Left renal pelvis (tissue), 4 donors: ENCODE measurements around the gene TOE1. TPM values are rescaled to one million over a fixed set of nuclear protein-coding genes. Genes with fewer than 3 reads are reported as not detected.
A peak's percentile ranks its signal among the peaks of the same experiment; 100 is the strongest.
"Not testable (repeated sequence)": the region's sequence is repeated elsewhere in the genome, so short reads cannot be mapped to it uniquely, and the experiment has no call there.

Source experiments
- DNase-seq, 4 donors: peaks; one replicate each; pipeline ENCODE4 v3.0.0-alpha.2; 2013; ENCODE audit warnings: low read depth in 4 of 4, low spot score in 3 of 4
- polyA plus RNA-seq, 4 donors: library from polyadenylated mRNA; unstranded; fragments of 120-200 nt; gene quantifications; one replicate each; pipeline ENCODE4 v1.2.1, GENCODE V29; 2013; ENCODE audit not compliant: insufficient read length in 4 of 4

Gene TOE1
- 10 to 100 TPM; 10.7 to 15.8 (median 14.0) TPM for polyA plus RNA-seq

GRCh38 chr1:45339789-45340558 is at the start of gene TOE1, which contains the start of gene MUTYH:
TSS of gene TOE1 (plus strand) at chr1:45340170. CDS start at chr1:45340253, 83 bp downstream.
TSS of gene MUTYH (minus strand) at chr1:45340440. CDS start at chr1:45334505, 5,935 bp downstream.
- DNase-seq: peak; percentile 73 to 77 (median 76)

DNA sequence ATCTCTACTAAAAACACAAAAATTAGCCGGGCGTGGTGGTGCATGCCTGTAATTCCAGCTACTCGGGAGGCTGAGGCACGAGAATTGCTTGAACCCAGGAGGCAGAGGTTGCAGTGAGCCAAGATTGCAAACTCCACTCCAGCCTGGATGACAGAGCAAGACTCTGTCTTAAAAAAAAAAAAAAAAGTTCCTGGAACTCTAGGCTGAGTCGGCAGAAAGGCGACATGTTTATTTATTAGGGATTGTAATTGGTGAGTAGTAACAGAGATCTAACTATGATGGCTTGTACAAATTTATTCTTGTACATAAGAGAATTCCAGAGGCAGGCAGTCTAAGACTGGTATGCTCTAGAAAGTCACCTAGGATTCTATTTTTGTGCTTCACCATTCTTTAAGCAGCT is 49.0 kb upstream of the TOE1 start:
- DNase-seq: not testable (repeated sequence)

DNA sequence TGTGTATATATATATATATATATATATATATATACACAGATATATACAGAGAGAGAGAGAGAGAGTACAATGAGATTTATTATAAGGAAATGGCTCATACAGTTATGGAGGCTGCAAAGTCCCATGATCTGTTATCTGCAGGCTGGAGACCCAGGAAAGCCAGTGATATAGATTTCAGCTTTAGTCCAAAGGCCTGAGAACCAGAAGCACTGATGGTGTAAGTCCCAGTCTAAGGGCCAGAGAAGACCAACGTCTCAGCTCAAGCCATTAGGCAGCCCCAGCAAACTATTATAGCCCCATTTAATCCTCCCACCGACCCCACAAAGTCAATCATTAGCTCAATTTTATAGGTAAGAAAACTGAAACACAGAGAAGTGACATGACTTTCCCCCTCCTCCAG is 48.3 kb upstream of the TOE1 start:
- DNase-seq: no peak

GRCh38 chr1:45297666-45298356 is 42.2 kb upstream of the TOE1 start:
- DNase-seq: no peak

DNA sequence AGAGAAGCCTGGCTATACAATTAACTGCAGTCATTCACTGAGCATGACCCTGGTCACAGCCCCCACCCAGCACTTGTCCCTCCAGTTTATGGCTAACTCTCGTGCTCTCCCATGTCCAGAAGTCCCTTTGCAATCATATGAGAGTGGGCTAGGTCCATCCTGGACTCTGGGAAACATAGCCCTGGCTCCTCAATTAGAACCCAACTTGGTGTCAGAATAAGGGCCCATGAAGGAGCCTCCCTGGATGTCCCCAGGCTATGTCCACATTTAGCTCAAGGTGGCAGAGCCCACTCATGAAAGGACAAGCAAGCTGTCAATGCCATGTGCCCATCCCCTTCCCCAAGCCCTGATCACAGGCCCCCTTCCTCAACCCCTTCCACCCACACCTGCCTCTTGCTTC is 40.7 kb upstream of the TOE1 start:
- DNase-seq: no peak

- peak in 2 of 4 donors; percentile 55 to 65 for DNase-seq
These were observed 39.8 kb upstream of the TOE1 start for GRCh38 chr1:45299981-45300668.

- no peak for DNase-seq
These were observed 39.3 kb upstream of the TOE1 start for GRCh38 chr1:45300669-45300997.

GRCh38 chr1:45302505-45303150 is 37.3 kb upstream of the TOE1 start:
- no peak for DNase-seq

- peak; percentile 91 to 94 (median 94) for DNase-seq
These were observed 36.3 kb upstream of the TOE1 start for GRCh38 chr1:45303520-45304310.

GRCh38 chr1:45304311-45305081 is 35.5 kb upstream of the TOE1 start:
- DNase-seq: no peak

- no peak for DNase-seq
These were observed 34.7 kb upstream of the TOE1 start for GRCh38 chr1:45305231-45305630.

DNA sequence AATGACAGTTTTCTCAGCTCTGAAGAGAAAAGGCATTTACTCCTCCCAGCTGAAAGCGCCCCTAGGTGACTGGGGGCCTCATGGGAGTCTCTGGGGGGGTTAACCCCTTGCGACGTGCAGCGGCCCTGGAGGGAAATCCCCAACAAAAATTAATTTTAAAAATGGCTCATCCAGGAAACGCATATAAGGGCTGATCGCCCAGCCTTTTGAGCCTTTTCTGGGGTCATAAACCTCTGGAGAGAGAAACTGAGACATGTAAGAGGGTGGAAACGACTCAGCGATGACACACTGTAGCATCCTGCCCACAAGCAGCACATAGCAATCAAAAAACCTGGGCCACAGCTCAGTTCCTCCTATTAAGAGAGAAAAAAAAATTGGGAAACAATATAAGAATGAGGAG is 33.7 kb upstream of the TOE1 start:
- DNase-seq: no peak

DNA sequence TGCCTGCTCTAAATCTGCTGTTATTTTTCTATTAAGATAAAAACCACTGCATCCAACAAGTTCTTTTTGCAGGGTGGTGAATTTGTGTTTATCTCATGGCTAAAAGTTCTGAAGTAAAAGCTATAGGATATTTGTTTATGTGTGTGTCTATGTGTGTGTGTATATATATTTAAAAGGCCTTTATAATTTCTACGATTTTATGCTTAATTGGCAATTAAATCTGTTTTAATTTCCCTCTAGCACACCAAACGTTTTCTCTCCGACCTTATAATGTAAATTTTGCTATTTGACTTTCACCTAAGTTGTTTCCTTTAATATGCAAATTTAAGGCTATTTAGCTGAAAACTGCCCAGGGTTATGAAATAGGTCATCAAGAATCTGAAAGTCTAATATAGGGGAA is 33.1 kb upstream of the TOE1 start:
- DNase-seq: no peak

DNA sequence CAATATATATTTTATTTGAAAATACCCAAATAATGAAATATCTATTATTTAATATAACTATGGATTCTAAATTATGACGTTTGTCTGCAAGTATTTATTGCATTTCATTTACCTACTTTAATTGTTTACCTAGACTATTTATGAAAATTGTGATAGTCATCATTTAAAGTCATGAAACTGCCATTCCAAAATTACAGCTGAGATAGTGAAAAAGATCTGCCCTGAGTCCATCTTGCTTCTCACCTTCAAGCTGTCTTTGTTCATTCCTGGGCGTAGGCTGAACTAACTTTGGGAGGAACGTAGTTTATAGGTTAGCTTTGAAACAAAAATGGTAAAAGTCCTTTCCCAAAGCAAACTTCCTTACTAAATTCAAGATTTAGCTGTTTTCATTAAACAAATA is 25.7 kb upstream of the TOE1 start:
- no peak for DNase-seq

DNA sequence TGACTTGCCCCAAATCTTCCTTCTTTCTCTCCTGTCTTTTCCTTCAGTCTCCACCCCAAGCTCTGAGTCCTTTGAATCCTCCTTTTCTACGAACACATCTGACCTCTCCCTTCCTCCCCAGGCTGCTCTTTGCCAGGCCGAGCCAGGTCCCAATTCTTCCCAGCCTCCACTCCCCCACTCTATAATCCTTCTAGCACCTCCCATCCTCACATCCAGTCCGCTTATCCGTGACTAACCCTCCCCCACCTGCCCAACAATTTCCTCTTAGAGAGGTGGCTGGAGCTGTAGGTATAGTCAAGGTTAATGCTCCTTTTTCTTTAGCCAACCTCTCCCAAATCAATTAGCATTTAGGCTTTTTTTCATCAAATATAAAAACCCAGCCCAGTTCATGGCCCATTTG is 22.8 kb upstream of the TOE1 start:
- no peak for DNase-seq

DNA sequence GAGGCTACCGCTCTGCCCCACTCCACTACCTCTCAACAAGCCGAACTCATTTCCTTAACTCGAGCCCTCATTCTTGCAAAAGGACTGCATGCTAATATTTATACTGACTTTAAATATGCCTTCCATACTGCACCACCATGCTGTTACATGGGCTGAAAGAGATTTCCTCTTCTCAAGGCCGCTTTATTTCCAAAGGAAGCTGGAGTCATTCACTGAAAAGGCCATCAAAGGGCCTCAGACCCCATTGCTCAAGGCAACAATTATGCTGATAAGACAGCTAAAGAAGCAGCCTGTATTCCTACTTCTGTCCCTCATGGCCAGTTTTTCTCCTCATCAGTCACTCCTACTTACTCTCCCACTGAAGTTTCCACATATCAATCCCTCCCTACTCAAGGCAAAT is 20.2 kb upstream of the TOE1 start:
- no peak for DNase-seq

- DNase-seq: no peak
These were observed 18.5 kb upstream of the TOE1 start for GRCh38 chr1:45321444-45321843.

DNA sequence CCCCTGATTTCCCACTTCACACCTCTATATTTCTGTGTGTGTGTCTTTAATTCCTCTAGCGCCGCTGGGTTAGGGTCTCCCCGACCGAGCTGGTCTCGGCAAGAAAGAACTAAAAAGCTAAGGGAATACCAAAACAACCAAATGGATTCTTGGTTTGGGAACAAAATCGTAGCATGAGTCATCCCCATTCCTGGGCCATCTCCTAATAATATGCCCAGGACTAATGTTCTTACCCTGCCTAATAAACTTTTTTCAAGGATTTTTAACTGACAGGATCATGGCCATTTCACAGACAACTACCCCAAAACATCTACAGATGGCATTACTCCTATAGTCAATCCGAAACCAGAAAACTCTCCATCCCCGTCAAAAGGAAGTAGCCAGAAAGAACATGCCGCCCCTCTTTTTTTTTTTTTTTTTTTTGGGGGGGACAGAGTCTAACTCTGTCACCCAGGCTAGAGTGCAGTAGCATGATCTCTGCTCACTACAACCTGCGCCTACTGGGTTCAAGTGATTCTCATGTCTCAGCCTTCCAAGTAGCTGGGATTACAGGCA is 17.4 kb upstream of the TOE1 start:
- no peak for DNase-seq

DNA sequence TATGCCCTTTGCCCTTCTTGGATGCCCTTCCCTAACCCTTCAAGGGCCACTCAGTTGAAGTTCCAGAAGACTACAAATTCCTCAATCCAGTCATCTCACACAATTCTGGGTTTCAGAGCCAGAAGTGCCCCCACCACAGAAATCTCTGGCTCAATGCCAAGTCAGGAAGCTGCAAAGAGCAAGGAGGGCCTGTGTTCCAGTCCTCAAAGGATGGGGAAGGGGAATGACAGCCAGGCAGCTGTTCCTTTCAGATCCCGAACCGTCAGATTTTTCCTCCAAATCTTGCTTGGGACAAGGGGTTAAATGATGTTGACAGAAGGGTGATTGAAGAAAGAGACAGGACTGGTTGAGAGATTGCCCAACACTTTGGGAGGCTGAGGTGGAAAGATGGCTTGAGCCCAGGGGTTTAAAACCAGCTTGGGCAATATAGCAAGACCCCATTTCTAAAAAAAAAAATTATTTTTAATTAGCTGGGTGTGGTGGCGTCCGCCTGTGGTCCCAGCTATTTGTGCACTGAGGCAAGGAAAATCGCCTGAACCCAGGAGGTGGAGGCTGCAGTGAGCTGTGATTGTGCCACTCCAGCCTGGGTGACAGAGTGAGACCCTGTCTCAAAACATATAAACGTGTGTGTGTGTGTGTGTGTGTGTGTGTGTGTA is 14.0 kb upstream of the TOE1 start:
- DNase-seq: no peak
